Transverse colon (tissue), 4 donors: ENCODE data around the gene BANP. TPM values are rescaled to one million over a fixed set of nuclear protein-coding genes. Genes with fewer than 3 reads are reported as not detected.
"Not testable (repeated sequence)": the region's sequence is repeated elsewhere in the genome, so short reads cannot be mapped to it uniquely, and the experiment has no call there.

ENCODE experiments used
- DNase-seq: peaks from one replicate; pipeline ENCODE4 v3.0.0-alpha.2; 2019
- H3K27ac ChIP-seq, 4 donors: fragments of 200-600 bp; sonication (generic); 2 replicates each; pipeline ENCODE4 v1.5.1; 2016 to 2018; ENCODE audit warnings: inconsistent platforms in 4 of 4
- H3K27me3 ChIP-seq: fragments of 200-600 bp; sonication (generic); 2 replicates; pipeline ENCODE4 v1.5.1; 2017; ENCODE audit warnings: inconsistent platforms
- H3K36me3 ChIP-seq, 4 donors: fragments of 200-600 bp; sonication (generic); 2 replicates each; pipeline ENCODE4 v1.5.1; 2017 to 2019; ENCODE audit warnings: inconsistent platforms in 4 of 4
- H3K4me1 ChIP-seq, 4 donors: fragments of 200-600 bp; sonication (generic); 2 replicates each; pipeline ENCODE4 v1.5.1; 2017 to 2020; ENCODE audit warnings: inconsistent platforms in 4 of 4
- H3K4me3 ChIP-seq, 4 donors: fragments of 200-600 bp; sonication (generic); 1 replicate in 1 of 4; 2 replicates in 3 of 4; pipeline versions ENCODE4 v1.5.1 to v1.6.1; 2017 to 2019; ENCODE audit warnings: inconsistent platforms in 4 of 4
- H3K9me3 ChIP-seq, 2 donors: fragments of 200-600 bp; sonication (generic); 2 replicates each; pipeline ENCODE4 v1.5.1; 2017 to 2019; ENCODE audit warnings: inconsistent platforms in 2 of 2
- EP300 ChIP-seq: sonication (generic); formaldehyde crosslinking; IDR thresholded peaks from one replicate; pipeline ENCODE4 v1.6.1; 2017; ENCODE audit warnings: antibody characterized with exemption, low read depth
- POLR2A ChIP-seq: fragments of 450-650 bp; IDR thresholded peaks from one replicate; pipeline ENCODE4 v1.6.1; 2016; ENCODE audit warnings: antibody characterized with exemption, mild to moderate bottlenecking, moderate library complexity
- POLR2AphosphoS5 ChIP-seq, 3 donors: sonication (generic); formaldehyde crosslinking; IDR thresholded peaks; one replicate each; pipeline ENCODE4 v1.6.1; 2016; ENCODE audit warnings: antibody characterized with exemption in 3 of 3
- WGBS, 2 donors: methylation state at CpG; one replicate each; pipeline ENCODE4 v1.1.5; 2018; ENCODE audit warnings: low coverage in 1 of 2; 5-methylcytosine and 5-hydroxymethylcytosine counted together
- in situ Hi-C, 4 donors: fragments of 200-750 bp; cut with MboI; loops; one replicate each; pipeline versions ENCODE4 v1.15.0 to v1.15.1; 2017; ENCODE audit warnings: low sequenced_read_pairs in 3 of 4, low pct_ligation_motif_present in 1 of 4, low pct_unique_long_range_greater_than_20kb in 1 of 4
- intact Hi-C: fragments of 100-400 bp; cut with DNase I; formaldehyde crosslinking; loops from one replicate; pipeline ENCODE4 v1.15.1; 2023; ENCODE audit warnings: low total_unique reads
- total RNA-seq, 4 donors: library from RNA; depleted of rRNA; stranded (reverse); fragments of >200 nt; gene quantifications; one replicate each; pipeline ENCODE4 v1.1.0, GENCODE V29; 2016
- TF ChIP-seq, protein P1 (sequence below), 5 experiments: fragments of 200-600 bp in 3 of 5; fragments of 450-650 bp in 2 of 5; sonication (generic) in 3 of 5; IDR thresholded peaks; 1 replicate in 2 of 5; 2 replicates in 3 of 5; pipeline ENCODE4 v1.5.1; 2016 to 2017; ENCODE audit warnings: antibody characterized with exemption in 5 of 5, inconsistent platforms in 3 of 5, mild to moderate bottlenecking in 2 of 5, moderate library complexity in 1 of 5

BANP gene
- total RNA-seq, 4 donors from 2014 or later = 15.3 to 25.1 (median 18.7) TPM

DNA sequence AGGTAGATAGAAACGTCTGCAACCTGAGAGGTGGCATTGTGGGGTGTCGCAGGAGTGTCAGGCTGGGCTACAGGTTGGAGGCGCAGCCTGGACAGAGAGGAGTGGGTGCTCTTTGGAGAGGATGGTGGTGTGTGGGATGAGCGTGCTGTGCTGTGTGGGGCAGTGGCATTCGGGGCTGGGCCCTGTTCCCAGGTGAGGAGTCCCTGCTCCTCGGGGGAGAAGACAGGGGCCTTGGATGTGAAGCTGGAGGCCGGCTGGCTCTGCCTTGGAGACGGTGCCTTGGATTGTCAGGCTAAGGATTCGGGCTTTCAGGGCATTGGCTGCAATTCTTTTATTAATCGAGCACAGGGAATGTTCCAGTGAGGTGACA, 69.3 kb downstream of the BANP start:
- WGBS, 2 donors = 96% methylated on average over 10 of the region's 10 CpGs; no CpG with 5 or more reads in 1 of the 2 donors
- intact Hi-C loops = no loop called here
- TF ChIP-seq POLR2AphosphoS5 (IDR thresholded peaks at IDR 0.05) = no peak
- TF ChIP-seq POLR2A = no peak
- no peak for TF ChIP-seq EP300
- TF ChIP-seq, protein P1, sequence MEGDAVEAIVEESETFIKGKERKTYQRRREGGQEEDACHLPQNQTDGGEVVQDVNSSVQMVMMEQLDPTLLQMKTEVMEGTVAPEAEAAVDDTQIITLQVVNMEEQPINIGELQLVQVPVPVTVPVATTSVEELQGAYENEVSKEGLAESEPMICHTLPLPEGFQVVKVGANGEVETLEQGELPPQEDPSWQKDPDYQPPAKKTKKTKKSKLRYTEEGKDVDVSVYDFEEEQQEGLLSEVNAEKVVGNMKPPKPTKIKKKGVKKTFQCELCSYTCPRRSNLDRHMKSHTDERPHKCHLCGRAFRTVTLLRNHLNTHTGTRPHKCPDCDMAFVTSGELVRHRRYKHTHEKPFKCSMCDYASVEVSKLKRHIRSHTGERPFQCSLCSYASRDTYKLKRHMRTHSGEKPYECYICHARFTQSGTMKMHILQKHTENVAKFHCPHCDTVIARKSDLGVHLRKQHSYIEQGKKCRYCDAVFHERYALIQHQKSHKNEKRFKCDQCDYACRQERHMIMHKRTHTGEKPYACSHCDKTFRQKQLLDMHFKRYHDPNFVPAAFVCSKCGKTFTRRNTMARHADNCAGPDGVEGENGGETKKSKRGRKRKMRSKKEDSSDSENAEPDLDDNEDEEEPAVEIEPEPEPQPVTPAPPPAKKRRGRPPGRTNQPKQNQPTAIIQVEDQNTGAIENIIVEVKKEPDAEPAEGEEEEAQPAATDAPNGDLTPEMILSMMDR (IDR thresholded peaks at IDR 0.05) = no peak

GRCh38 chr16:88021041-88021970, 70.1 kb downstream of the BANP start:
- H3K36me3 ChIP-seq, H3K27me3 ChIP-seq, DNase-seq, H3K27ac ChIP-seq, H3K9me3 ChIP-seq, intact Hi-C loops, H3K4me1 ChIP-seq, in situ Hi-C loops, H3K4me3 ChIP-seq: not testable (repeated sequence)
- WGBS, 2 donors = 94% methylated on average over 24 of the region's 26 CpGs; no CpG with 5 or more reads in 1 of the 2 donors

More for the DNA sequence above, 69.3 kb downstream of the BANP start:
- in situ Hi-C loops = no loop called here
- Histone ChIP-seq H3K27me3 (no peaks in the 10 kb centered on the region), H3K4me3 (no peak overlapping the region), H3K4me1 (peaks cover 0 to 4% (median 1%) of the 10 kb centered on the region in 4 donors), H3K36me3 (no peaks in the 10 kb centered on the region), H3K27ac (no peak overlapping the region), H3K9me3 (no peaks in the 10 kb centered on the region)
- DNase-seq = no peak

DNA sequence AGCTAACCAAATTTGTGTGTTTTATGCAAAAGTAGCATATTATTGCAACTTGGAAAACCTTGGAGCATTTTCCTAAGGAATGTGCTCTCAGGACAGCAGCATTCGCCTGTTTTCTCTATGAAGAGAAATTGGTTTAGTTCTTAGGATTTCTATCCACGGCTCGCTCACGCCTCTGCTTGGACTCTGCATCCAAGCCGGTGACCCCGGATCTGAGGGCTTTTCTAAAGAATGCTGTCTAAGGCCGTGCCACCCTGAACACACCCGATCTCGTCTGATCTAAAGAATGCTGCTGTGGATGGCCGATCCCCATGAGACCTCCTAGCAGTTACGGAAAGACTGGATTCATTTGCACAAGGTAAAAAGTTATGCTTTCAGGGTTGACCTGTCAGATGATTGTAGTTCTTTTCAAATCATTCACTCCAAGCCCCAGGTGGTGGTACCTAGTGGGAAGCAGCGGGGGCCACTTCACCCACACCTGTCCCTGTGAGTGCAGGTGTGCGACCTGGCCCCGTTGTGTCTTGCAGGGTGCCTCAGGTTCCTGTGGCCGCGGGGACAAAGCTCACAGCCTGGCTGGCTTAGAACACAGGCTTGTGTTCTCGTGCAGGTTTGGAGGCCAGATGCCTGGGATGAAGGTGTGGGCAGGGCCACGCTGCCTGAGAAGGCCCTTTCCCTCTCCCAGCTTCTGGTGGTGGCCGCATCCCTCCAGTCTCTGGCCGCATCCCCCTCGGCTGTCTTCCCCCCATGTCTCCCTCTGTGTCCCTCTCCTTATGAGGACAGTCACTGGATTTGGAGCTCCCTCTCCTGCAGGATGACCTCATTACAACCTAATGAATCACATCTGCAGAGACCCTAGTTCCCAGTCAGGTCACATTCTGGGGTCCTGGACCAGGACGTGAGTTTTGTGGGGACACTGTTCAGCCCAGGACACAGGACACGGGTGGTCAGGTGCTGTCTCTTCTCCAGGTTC, 71.1 kb downstream of the BANP start:
- H3K36me3 ChIP-seq = peaks cover 0 to under 1% (median 0%) of the 10 kb centered on the region in 4 donors
- DNase-seq = no peak

DNA sequence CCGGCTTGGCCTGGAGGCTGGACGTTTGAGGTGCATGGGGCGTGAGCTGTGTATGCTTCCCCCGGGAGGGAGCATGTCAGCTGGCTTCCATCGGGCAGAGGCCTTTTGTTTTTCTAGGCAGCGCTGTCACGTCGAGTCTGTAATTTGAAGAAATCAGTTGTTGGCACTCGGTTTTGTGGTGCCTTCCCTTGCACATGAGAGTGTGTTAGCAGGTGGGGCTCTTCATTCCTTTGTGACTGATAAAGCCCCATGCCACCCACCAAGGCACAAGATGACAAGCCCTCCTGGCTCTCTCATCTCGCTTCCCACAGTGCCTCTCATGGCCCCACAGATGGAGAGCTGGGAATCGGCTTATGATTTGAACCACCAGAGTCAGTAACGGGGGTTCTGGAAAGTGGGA, 72.1 kb downstream of the BANP start:
- in situ Hi-C loops (no loop called here), intact Hi-C loops (no loop called here)
- Histone ChIP-seq H3K36me3 (peaks cover 0 to 6% (median 0%) of the 10 kb centered on the region in 4 donors), H3K4me3 (no peak overlapping the region), H3K27ac (no peak overlapping the region), H3K27me3 (no peaks in the 10 kb centered on the region), H3K4me1 (peaks cover 0 to 4% (median 1%) of the 10 kb centered on the region in 4 donors), H3K9me3 (no peaks in the 10 kb centered on the region)
- 91 to 100% methylated on average over 1 to 12 of the region's 12 CpGs for WGBS, 2 donors
- no peak for DNase-seq
- TF ChIP-seq POLR2AphosphoS5 (IDR thresholded peaks at IDR 0.05) (no peak), EP300 (no peak), POLR2A (no peak)
- TF ChIP-seq, protein P1 (IDR thresholded peaks at IDR 0.05) = no peak

More for the DNA sequence above, 71.1 kb downstream of the BANP start:
- peaks cover 0 to 4% (median 1%) of the 10 kb centered on the region in 4 donors for H3K4me1 ChIP-seq
- TF ChIP-seq EP300 = no peak
- no peak for TF ChIP-seq POLR2AphosphoS5 (IDR thresholded peaks at IDR 0.05)
- TF ChIP-seq, protein P1 (IDR thresholded peaks at IDR 0.05) = no peak
- TF ChIP-seq POLR2A = no peak
- H3K27ac ChIP-seq = no peak overlapping the region
- in situ Hi-C loops = no loop called here
- whole genome bisulfite sequencing, 2 donors = 94 to 96% methylated on average over 8 to 23 of the region's 23 CpGs
- intact Hi-C loops = no loop called here
- no peak overlapping the region for H3K4me3 ChIP-seq
- H3K9me3 ChIP-seq = no peaks in the 10 kb centered on the region
- no peaks in the 10 kb centered on the region for H3K27me3 ChIP-seq
